ENCODE measurements around the gene POLG. TPM values are rescaled to one million over a fixed set of nuclear protein-coding genes. Genes with fewer than 3 reads are reported as not detected.

The POLG gene
- total and polyA plus RNA-seq, 2 of the 4 experiments (the other 2 are of a cell fraction): 19.9 to 30.6 TPM

DNA sequence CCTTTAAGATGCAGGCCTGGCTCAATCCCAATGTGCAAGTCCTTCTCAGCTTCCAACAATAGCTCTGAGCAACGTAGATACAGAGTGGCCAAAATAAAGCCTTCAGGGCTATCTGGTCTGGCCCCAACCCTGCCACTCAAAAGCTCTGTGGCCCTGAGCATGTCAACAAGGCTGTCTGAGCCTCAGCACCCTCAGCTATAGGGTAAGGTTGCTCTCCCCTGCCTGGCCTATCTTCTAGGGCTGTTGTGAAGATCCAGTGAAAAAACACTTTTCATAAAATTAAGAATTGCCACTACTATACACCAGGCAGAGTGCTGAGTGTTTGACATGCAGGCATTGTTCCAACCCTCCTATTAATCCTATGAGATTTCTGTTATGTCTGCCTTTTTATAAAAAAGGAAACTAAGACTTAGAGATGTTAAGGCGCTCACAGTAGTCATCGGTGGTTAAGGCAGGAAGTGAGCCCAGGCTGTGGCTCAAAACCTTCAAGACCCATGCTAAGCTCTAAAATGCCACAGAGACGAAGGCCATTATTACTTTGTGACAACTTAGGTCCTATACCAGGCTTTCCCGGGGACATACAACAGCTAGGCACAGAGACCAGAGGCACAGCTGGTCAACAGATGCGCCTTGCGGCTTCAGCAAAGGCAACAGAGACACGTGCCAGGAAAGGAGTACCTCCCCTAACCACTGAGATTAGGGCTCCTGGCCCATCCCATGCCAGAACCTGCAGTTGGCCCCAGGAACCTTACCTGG lies 5.1 kb downstream of the POLG start:
- Histone ChIP-seq H3K4me1 (ENCODE audit: control insufficient read depth, insufficient read depth, low read length) (peaks cover 11% of the 10 kb centered on the region; the same call in 1 of the 2 replicates), H2BK15ac (ENCODE audit: low read depth, low read length) (no peak overlapping the region), H2AK9ac (replicated peaks; ENCODE audit: low read depth, low read length, poor library complexity) (no peak overlapping the region), H3K79me1 (ENCODE audit: low read depth in 1 of 2, low read length in 2 of 2) (peaks cover 43 to 78% of the 10 kb centered on the region in 2 experiments), H4K91ac (ENCODE audit: insufficient read depth, low read depth, low read length) (no peak overlapping the region), H3K4me2 (ENCODE audit: low read depth, low read length) (no peak overlapping the region), H3K23ac (ENCODE audit: low read depth, low read length) (no peak overlapping the region), H3K9me3 (ENCODE audit: control insufficient read depth, insufficient read depth, low read length) (no peaks in the 10 kb centered on the region), H3K18ac (ENCODE audit: low read depth, low read length) (no peak overlapping the region), H3K9ac (ENCODE audit: low read depth, low read length) (no peak overlapping the region), H2BK20ac (ENCODE audit: low read depth, low read length) (no peak overlapping the region), H3K27me3 (ENCODE audit: control insufficient read depth, insufficient read depth, low read length) (no peaks in the 10 kb centered on the region), H2AK5ac (ENCODE audit: low read depth, low read length) (no peak overlapping the region), H3K36me3 (ENCODE audit: control insufficient read depth, insufficient read depth, low read length) (peaks cover 72% of the 10 kb centered on the region), H3K56ac (ENCODE audit: extremely low read depth, insufficient read depth, low read length) (no peak overlapping the region), H4K5ac (ENCODE audit: low read depth, low read length) (no peak overlapping the region), H2BK5ac (ENCODE audit: low read depth, low read length, poor library complexity, severe bottlenecking) (no peak overlapping the region), H3K14ac (replicated peaks; ENCODE audit: low read depth, low read length) (no peak overlapping the region), H2BK120ac (ENCODE audit: low read depth, low read length) (no peak overlapping the region), H3K27ac (ENCODE audit: insufficient read depth, low read length) (no peak overlapping the region), H4K8ac (ENCODE audit: low read depth in 2 of 2, low read length in 2 of 2) (no peak overlapping the region), H3K9me1 (ENCODE audit: insufficient read depth, low read length) (peaks cover 6% of the 10 kb centered on the region; the same call in 1 of the 2 replicates), H2AFZ (replicated peaks; ENCODE audit: low read length, poor library complexity) (no peak overlapping the region), H4K20me1 (ENCODE audit: insufficient read depth, low read length) (peaks cover 66% of the 10 kb centered on the region), H3K4ac (ENCODE audit: low read depth, low read length) (no peak overlapping the region), H3K4me3 (ENCODE audit: insufficient read depth, low read depth, low read length) (no peak overlapping the region)
- dilution Hi-C loops (cut with HindIII; ENCODE audit: low sequenced_read_pairs, unreplicated experiment): no loop called here
- 100% methylated on average over 1 of the region's 8 CpGs; no CpG with 5 or more reads in 1 of the 2 experiments for WGBS, 2 experiments (ENCODE audit: extremely low coverage in 2 of 2, insufficient read length in 1 of 2)
- no peak for ATAC-seq (ENCODE audit: low read depth)
- DNase-seq: no peak
- no TSS peak for BruUV-seq (replicated peaks)
- in situ Hi-C loops (cut with MboI; ENCODE audit: low sequenced_read_pairs): no loop called here
- intact Hi-C loops (cut with micrococcal nuclease): no loop called here
- ChIA-PET POLR2A (ENCODE audit: unreplicated experiment) (no interaction called here), CTCF (no interaction called here)
- TF ChIP-seq CEBPB (IDR thresholded peaks at IDR 0.05; ENCODE audit: low read depth, low read length) (no peak), FOS (IDR thresholded peaks at IDR 0.05; ENCODE audit: low read depth, low read length) (no peak), RAD21 (IDR thresholded peaks at IDR 0.05; ENCODE audit: low read length) (no peak), NFE2L2 (IDR thresholded peaks at IDR 0.05; ENCODE audit: low read depth, low read length) (no peak), BHLHE40 (IDR thresholded peaks at IDR 0.05; ENCODE audit: low read depth, low read length) (no peak), POLR2A (IDR thresholded peaks at IDR 0.05; ENCODE audit: low read depth, low read length) (no peak), SMC3 (IDR thresholded peaks at IDR 0.05; ENCODE audit: low read depth, low read length) (no peak), RFX5 (IDR thresholded peaks at IDR 0.05; ENCODE audit: low read depth, low read length) (no peak), CHD1 (IDR thresholded peaks at IDR 0.05; ENCODE audit: low read depth, low read length) (no peak), MAZ (IDR thresholded peaks at IDR 0.05; ENCODE audit: borderline replicate concordance, low read depth, low read length) (no peak), RCOR1 (IDR thresholded peaks at IDR 0.05; ENCODE audit: insufficient replicate concordance, low read length) (no peak), MXI1 (IDR thresholded peaks at IDR 0.05; ENCODE audit: borderline replicate concordance, low read depth, low read length) (no peak), MAFK (IDR thresholded peaks at IDR 0.05; ENCODE audit: low read depth, low read length) (no peak), ELK1 (IDR thresholded peaks at IDR 0.05; ENCODE audit: borderline replicate concordance, low read depth, low read length) (no peak)
- TF ChIP-seq, protein P1, sequence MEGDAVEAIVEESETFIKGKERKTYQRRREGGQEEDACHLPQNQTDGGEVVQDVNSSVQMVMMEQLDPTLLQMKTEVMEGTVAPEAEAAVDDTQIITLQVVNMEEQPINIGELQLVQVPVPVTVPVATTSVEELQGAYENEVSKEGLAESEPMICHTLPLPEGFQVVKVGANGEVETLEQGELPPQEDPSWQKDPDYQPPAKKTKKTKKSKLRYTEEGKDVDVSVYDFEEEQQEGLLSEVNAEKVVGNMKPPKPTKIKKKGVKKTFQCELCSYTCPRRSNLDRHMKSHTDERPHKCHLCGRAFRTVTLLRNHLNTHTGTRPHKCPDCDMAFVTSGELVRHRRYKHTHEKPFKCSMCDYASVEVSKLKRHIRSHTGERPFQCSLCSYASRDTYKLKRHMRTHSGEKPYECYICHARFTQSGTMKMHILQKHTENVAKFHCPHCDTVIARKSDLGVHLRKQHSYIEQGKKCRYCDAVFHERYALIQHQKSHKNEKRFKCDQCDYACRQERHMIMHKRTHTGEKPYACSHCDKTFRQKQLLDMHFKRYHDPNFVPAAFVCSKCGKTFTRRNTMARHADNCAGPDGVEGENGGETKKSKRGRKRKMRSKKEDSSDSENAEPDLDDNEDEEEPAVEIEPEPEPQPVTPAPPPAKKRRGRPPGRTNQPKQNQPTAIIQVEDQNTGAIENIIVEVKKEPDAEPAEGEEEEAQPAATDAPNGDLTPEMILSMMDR (conservative IDR thresholded peaks at IDR 0.05; ENCODE audit: low read depth, low read length): no peak
- TF ChIP-seq, protein P2, sequence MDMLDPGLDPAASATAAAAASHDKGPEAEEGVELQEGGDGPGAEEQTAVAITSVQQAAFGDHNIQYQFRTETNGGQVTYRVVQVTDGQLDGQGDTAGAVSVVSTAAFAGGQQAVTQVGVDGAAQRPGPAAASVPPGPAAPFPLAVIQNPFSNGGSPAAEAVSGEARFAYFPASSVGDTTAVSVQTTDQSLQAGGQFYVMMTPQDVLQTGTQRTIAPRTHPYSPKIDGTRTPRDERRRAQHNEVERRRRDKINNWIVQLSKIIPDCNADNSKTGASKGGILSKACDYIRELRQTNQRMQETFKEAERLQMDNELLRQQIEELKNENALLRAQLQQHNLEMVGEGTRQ (IDR thresholded peaks at IDR 0.05; ENCODE audit: low read depth, low read length): no peak

Measured in IMR-90 (cell line).